GM12878 (cell line): Measurements from ENCODE around the gene TRIM62. TPM values are rescaled to one million over a fixed set of nuclear protein-coding genes. Genes with fewer than 3 reads are reported as not detected.

Source experiments
- ATAC-seq: fragments of 200-7000 bp; cut with Tn5 transposase; 3 replicates; pipeline ENCODE4 v1.9.1; 2020; ENCODE audit warnings: mild to moderate bottlenecking, moderate library complexity
- BruUV-seq: library from RNA; stranded (reverse); fragments of 400-500 nt; replicated peaks from 2 replicates; lab custom pipeline; 2021; lab: Mats Ljungman, UMichigan
- CTCF ChIA-PET: fragments of 300-600 bp; sonication (Branson Sonifier 250); formaldehyde crosslinking; extraction: SDS; loops from one replicate; lab custom pipeline; 2021; ENCODE audit warnings: inconsistent platforms; lab: Yijun Ruan, JAX
- POLR2A ChIA-PET: fragments of 350-600 bp; formaldehyde crosslinking; extraction: SDS; loops from one replicate; lab custom pipeline; 2021; ENCODE audit warnings: inconsistent platforms; lab: Charles Lee
- RAD21 ChIA-PET: fragments of 300-600 bp; sonication (Branson Sonifier 250); formaldehyde crosslinking; loops from one replicate; lab custom pipeline; 2023; ENCODE audit warnings: antibody characterized with exemption; ENCODE audit not compliant: unreplicated experiment; lab: Charles Lee
- SMC1A ChIA-PET: fragments of 300-600 bp; sonication (Branson Sonifier 250); formaldehyde crosslinking; loops from one replicate; lab custom pipeline; 2023; ENCODE audit not compliant: unreplicated experiment, uncharacterized antibody; lab: Charles Lee
- DNase-seq: peaks from one replicate; pipeline ENCODE4 v3.0.0-alpha.2; 2011; ENCODE audit warnings: low read depth, low spot score
- FAIRE-seq: peaks from 3 replicates; lab custom pipeline; 2011; peaks lifted over from hg19 to GRCh38; lab: Jason Lieb, UNC
- H2AFZ ChIP-seq: 2 replicates; pipeline ENCODE4 v1.6.0; 2011; ENCODE audit warnings: low read depth, low read length, control low read depth; ENCODE audit not compliant: control insufficient read depth
- H3K27ac ChIP-seq: 2 replicates; pipeline ENCODE4 v1.5.1; 2011; ENCODE audit warnings: control low read depth; ENCODE audit not compliant: control insufficient read depth, insufficient read depth
- H3K27me3 ChIP-seq, 2 experiments: replicated peaks in 1 of 2; 2 replicates each; pipeline versions ENCODE4 v1.6.0 to v1.6.1; 2011; ENCODE audit warnings: low read length in 1 of 2; ENCODE audit not compliant: control insufficient read depth in 2 of 2, insufficient read depth in 2 of 2
- H3K36me3 ChIP-seq, 2 experiments: 2 replicates each; pipeline ENCODE4 v1.5.1; 2011; ENCODE audit warnings: low read length in 1 of 2; ENCODE audit not compliant: control insufficient read depth in 2 of 2, insufficient read depth in 2 of 2
- H3K4me1 ChIP-seq: 2 replicates; pipeline ENCODE4 v1.6.1; 2011; ENCODE audit warnings: mild to moderate bottlenecking, low read length, moderate library complexity, mixed read lengths; ENCODE audit not compliant: control insufficient read depth, insufficient read depth
- H3K4me2 ChIP-seq: 2 replicates; pipeline ENCODE4 v1.6.0; 2011; ENCODE audit warnings: control low read depth; ENCODE audit not compliant: control insufficient read depth, insufficient read depth
- H3K4me3 ChIP-seq: fragments of 200-600 bp; sonication (generic); 2 replicates; pipeline ENCODE4 v1.5.1; 2016
- H3K79me2 ChIP-seq: 2 replicates; pipeline ENCODE4 v1.6.0; 2011; ENCODE audit warnings: low read length; ENCODE audit not compliant: control insufficient read depth, insufficient read depth
- H3K9ac ChIP-seq: 2 replicates; pipeline ENCODE4 v1.8.0; 2011; ENCODE audit warnings: low read length, control low read depth, mixed read lengths; ENCODE audit not compliant: control insufficient read depth, insufficient read depth
- H3K9me3 ChIP-seq: replicated peaks from 3 replicates; pipeline ENCODE4 v1.5.1; 2011; ENCODE audit warnings: mild to moderate bottlenecking, low read length; ENCODE audit not compliant: control insufficient read depth, insufficient read depth
- H4K20me1 ChIP-seq: 2 replicates; pipeline ENCODE4 v1.6.0; 2011; ENCODE audit not compliant: control insufficient read depth, insufficient read depth
- CBX5 ChIP-seq: sonication (generic); IDR thresholded peaks from 2 replicates; pipeline ENCODE4 v1.6.1; 2016; ENCODE audit warnings: low read depth, moderate library complexity, mild to moderate bottlenecking, inconsistent platforms
- NR2F1 ChIP-seq: fragments of 450-650 bp; conservative IDR thresholded peaks from 2 replicates; pipeline ENCODE4 v1.6.1; 2017; ENCODE audit warnings: mild to moderate bottlenecking
- YBX1 ChIP-seq: fragments of 450-650 bp; IDR thresholded peaks from 2 replicates; pipeline ENCODE4 v1.6.1; 2016; ENCODE audit warnings: antibody characterized with exemption
- WGBS: methylation state at CpG from one replicate; pipeline ENCODE4 v1.1.6; 2016; ENCODE audit warnings: low lambda C conversion rate; ENCODE audit not compliant: insufficient replicate concordance, insufficient coverage; ENCODE audit errors: missing lambda C conversion rate; 5-methylcytosine and 5-hydroxymethylcytosine counted together
- in situ Hi-C: fragments of 300-500 bp; cut with MboI; formaldehyde crosslinking; loops from 9 replicates; pipeline ENCODE4 v1.14.3; 2018; ENCODE audit warnings: mixed read lengths
- intact Hi-C: fragments of 100-400 bp; cut with micrococcal nuclease; formaldehyde crosslinking; loops from one replicate; pipeline ENCODE4 v1.14.2; 2022; ENCODE audit not compliant: unreplicated experiment
- polyA plus RNA-seq, 11 experiments: library from polyadenylated mRNA; depleted of rRNA in 4 of 11; unstranded in 6 of 11; stranded (reverse) in 5 of 11; fragments of >200 nt; fragmentation: Nextera tagmentation in 4 of 11; fragmentation: Illumina TruSeq in 1 of 11; extraction: Ambion mirVana in 4 of 11; extraction: Trizol in 1 of 11; gene quantifications; 1 replicate in 1 of 11; 2 replicates in 10 of 11; pipeline versions ENCODE4 v1.2.1 to v1.2.3, GENCODE V29; 2011 to 2016; ENCODE audit warnings: inconsistent platforms in 2 of 11, missing spikeins in 2 of 11, low read depth in 1 of 11
- total RNA-seq, 4 experiments: library from RNA; depleted of rRNA in 3 of 4; stranded (reverse); fragments of >200 nt in 3 of 4; fragmentation: Illumina TruSeq in 1 of 4; extraction: Trizol in 1 of 4; gene quantifications; 2 replicates each; pipeline versions ENCODE4 v1.2.1 to v1.2.3, GENCODE V29; 2013 to 2021
- TF ChIP-seq, protein P1 (sequence below): fragments of 450-650 bp; IDR thresholded peaks from 2 replicates; pipeline ENCODE4 v1.6.1; 2017; ENCODE audit warnings: mild to moderate bottlenecking, moderate library complexity
- TF ChIP-seq, protein P2 (sequence below): fragments of 450-650 bp; IDR thresholded peaks from 2 replicates; pipeline ENCODE4 v1.6.1; 2017; ENCODE audit warnings: antibody characterized with exemption, mild to moderate bottlenecking, moderate library complexity
- TF ChIP-seq, protein P3 (sequence below): IDR thresholded peaks from 2 replicates; pipeline ENCODE4 v1.6.1; 2012; ENCODE audit warnings: low read depth, low read length, improper control_type of control experiment

Gene TRIM62
- total and polyA plus RNA-seq, 10 of the 15 experiments (the other 5 are each of a cell fraction or from before 2014, with no cell fraction given) = 0.52 to 4.2 (median 1.9) TPM

DNA sequence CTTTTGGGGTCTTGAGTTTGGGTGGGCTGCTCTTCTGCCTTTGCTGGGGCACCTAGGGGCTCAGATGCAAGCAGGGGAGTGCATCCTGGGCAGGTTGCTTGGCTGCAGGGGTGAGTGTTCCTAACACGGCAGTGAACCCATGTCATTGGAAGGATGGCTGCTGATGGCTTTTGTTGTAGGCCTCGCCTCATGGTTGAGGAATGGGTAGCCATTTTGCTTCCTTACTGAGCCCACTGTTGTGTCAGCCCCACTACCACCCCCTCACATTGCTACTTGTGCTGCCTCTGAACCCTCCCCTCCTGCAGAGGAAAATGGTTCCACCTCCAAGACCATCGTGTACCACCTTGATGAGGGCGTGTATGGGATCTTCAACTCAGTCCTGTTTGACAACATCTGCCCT lies 84.1 kb downstream of the TRIM62 start (continued):
- TF ChIP-seq, protein P1, sequence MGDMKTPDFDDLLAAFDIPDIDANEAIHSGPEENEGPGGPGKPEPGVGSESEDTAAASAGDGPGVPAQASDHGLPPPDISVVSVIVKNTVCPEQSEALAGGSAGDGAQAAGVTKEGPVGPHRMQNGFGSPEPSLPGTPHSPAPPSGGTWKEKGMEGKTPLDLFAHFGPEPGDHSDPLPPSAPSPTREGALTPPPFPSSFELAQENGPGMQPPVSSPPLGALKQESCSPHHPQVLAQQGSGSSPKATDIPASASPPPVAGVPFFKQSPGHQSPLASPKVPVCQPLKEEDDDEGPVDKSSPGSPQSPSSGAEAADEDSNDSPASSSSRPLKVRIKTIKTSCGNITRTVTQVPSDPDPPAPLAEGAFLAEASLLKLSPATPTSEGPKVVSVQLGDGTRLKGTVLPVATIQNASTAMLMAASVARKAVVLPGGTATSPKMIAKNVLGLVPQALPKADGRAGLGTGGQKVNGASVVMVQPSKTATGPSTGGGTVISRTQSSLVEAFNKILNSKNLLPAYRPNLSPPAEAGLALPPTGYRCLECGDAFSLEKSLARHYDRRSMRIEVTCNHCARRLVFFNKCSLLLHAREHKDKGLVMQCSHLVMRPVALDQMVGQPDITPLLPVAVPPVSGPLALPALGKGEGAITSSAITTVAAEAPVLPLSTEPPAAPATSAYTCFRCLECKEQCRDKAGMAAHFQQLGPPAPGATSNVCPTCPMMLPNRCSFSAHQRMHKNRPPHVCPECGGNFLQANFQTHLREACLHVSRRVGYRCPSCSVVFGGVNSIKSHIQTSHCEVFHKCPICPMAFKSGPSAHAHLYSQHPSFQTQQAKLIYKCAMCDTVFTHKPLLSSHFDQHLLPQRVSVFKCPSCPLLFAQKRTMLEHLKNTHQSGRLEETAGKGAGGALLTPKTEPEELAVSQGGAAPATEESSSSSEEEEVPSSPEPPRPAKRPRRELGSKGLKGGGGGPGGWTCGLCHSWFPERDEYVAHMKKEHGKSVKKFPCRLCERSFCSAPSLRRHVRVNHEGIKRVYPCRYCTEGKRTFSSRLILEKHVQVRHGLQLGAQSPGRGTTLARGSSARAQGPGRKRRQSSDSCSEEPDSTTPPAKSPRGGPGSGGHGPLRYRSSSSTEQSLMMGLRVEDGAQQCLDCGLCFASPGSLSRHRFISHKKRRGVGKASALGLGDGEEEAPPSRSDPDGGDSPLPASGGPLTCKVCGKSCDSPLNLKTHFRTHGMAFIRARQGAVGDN = no peak
- TF ChIP-seq NR2F1 = no peak
- TF ChIP-seq, all 136 proteins: peak for 0

DNA sequence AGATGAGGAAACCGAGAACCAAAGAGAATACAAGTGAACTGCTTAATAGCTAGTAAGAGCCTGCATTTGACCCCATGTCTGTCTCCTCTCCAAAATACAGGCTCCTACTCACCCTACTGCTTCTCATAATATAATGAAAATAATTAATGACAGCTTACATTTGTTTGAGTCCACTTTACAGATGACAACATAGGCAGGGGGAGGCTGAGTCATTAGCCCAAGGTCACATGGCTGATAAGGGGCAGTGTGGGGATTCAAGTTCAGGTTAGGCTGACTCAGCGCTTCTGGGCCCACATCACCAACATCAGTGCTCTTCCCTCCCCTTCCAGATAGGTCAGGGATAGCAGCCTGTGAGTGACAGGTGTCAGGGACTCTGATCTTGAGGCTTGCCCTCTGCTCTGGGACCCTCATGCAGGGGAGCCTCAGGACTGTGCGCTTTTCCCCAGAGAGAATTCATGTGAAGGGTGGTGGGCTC lies 84.7 kb downstream of the TRIM62 start:
- in situ Hi-C loops = no loop called here
- POLR2A ChIA-PET = no interaction called here
- FAIRE-seq = no peak

More for the DNA sequence above, 84.7 kb downstream of the TRIM62 start:
- ATAC-seq = no peak
- Histone ChIP-seq H2AFZ (no peak overlapping the region), H3K36me3 (no peaks in the 10 kb centered on the region), H3K9ac (no peak overlapping the region), H3K4me1 (peaks cover 6% of the 10 kb centered on the region; the same call in 1 of the 2 replicates), H3K4me3 (no peak overlapping the region), H3K27ac (no peak overlapping the region), H4K20me1 (no peaks in the 10 kb centered on the region), H3K79me2 (no peaks in the 10 kb centered on the region), H3K27me3 (no peaks in the 10 kb centered on the region), H3K4me2 (no peak overlapping the region), H3K9me3 (no peaks in the 10 kb centered on the region)
- no peak for DNase-seq
- ChIA-PET SMC1A (interaction anchor here (1.7 kb wide), 1 partner anchor 30 kb away, joined by 4 read pairs; no protein-coding TSS in a partner anchor), CTCF (interaction anchor here (0.6 to 4.9 kb wide), 7 partner anchors 30 to 616 kb away, joined by 3 to 24 read pairs (median 4); no protein-coding TSS in a partner anchor), RAD21 (interaction anchor here (2.4 kb wide), 1 partner anchor 10 kb away, joined by 7 read pairs; no protein-coding TSS in a partner anchor)
- WGBS = 32% methylated on average over 3 of the region's 3 CpGs
- no TSS peak for BruUV-seq
- TF ChIP-seq, protein P2, sequence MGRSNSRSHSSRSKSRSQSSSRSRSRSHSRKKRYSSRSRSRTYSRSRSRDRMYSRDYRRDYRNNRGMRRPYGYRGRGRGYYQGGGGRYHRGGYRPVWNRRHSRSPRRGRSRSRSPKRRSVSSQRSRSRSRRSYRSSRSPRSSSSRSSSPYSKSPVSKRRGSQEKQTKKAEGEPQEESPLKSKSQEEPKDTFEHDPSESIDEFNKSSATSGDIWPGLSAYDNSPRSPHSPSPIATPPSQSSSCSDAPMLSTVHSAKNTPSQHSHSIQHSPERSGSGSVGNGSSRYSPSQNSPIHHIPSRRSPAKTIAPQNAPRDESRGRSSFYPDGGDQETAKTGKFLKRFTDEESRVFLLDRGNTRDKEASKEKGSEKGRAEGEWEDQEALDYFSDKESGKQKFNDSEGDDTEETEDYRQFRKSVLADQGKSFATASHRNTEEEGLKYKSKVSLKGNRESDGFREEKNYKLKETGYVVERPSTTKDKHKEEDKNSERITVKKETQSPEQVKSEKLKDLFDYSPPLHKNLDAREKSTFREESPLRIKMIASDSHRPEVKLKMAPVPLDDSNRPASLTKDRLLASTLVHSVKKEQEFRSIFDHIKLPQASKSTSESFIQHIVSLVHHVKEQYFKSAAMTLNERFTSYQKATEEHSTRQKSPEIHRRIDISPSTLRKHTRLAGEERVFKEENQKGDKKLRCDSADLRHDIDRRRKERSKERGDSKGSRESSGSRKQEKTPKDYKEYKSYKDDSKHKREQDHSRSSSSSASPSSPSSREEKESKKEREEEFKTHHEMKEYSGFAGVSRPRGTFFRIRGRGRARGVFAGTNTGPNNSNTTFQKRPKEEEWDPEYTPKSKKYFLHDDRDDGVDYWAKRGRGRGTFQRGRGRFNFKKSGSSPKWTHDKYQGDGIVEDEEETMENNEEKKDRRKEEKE = no peak
- TF ChIP-seq, protein P3, sequence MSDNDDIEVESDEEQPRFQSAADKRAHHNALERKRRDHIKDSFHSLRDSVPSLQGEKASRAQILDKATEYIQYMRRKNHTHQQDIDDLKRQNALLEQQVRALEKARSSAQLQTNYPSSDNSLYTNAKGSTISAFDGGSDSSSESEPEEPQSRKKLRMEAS = no peak
- TF ChIP-seq YBX1 (no peak), CBX5 (no peak)
- intact Hi-C loops = loop anchor here (10.0 kb wide), 1 partner anchor 518 kb away; no protein-coding TSS in a partner anchor
